Measurements from ENCODE around the gene PHKG2.

DNA sequence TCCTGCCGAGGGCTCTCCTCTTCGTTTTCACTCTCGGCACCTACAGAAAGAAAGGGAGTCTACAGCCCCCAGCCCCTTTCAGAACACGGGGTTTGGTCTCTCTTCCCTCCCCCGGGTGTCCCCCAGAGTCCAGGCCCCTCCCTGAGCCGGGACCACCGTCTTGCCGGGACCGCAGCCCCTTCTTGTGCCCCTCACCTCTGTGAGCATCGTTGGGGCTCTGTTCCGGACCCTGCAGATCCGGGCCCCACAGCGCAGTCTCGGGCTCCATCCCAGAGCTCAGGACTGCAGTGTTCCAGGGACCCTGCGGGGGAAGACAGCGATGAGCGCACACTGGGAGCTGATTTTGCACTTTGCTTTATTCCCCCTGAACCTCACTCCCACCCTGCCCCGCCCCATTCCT lies 36.0 kb downstream of the PHKG2 start:
- TF ChIP-seq, protein P1, sequence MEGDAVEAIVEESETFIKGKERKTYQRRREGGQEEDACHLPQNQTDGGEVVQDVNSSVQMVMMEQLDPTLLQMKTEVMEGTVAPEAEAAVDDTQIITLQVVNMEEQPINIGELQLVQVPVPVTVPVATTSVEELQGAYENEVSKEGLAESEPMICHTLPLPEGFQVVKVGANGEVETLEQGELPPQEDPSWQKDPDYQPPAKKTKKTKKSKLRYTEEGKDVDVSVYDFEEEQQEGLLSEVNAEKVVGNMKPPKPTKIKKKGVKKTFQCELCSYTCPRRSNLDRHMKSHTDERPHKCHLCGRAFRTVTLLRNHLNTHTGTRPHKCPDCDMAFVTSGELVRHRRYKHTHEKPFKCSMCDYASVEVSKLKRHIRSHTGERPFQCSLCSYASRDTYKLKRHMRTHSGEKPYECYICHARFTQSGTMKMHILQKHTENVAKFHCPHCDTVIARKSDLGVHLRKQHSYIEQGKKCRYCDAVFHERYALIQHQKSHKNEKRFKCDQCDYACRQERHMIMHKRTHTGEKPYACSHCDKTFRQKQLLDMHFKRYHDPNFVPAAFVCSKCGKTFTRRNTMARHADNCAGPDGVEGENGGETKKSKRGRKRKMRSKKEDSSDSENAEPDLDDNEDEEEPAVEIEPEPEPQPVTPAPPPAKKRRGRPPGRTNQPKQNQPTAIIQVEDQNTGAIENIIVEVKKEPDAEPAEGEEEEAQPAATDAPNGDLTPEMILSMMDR (IDR thresholded peaks at IDR 0.05) = no peak
- TF ChIP-seq ZFX (IDR thresholded peaks at IDR 0.05; ENCODE audit: borderline replicate concordance) = no peak

Measured in 22Rv1 (cell line).